ENCODE measurements around the gene FGF1.

Gene FGF1

DNA sequence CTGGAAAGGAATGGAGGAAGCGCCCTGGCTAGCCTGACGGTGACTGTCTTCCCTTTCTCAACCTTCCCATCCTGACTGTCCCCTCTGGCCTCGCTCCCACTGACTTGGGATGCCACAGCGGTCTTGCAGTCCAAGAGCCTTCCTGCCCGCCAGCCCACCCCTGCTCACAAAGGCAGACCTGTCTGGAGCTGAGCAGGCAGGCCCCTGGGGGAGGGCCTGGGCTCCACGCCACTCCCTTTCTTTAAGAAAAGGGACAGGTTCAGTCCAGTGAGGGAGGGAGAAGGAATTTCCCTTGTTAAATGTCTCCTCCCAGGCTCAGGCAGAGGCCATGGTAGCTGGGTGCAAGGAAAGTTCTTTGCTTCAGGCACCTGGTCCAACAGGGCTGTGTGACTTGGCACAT lies 18.1 kb downstream of the FGF1 start:
- Histone ChIP-seq H3K36me3 (ENCODE audit: control insufficient read depth, insufficient read depth, low read length) (no peaks in the 10 kb centered on the region), H3K9me3 (ENCODE audit: control insufficient read depth, insufficient read depth, low read depth, low read length) (no peaks in the 10 kb centered on the region), H3K9ac (ENCODE audit: low read length) (no peak overlapping the region), H3K27me3 (ENCODE audit: control insufficient read depth, insufficient read depth, low read length) (0 out of 2 replicates have a peak, but pooled peaks cover 4% of the 10 kb centered on the region), H3K4me1 (ENCODE audit: control insufficient read depth, insufficient read depth, low read length) (peaks cover 27% of the 10 kb centered on the region), H3K27ac (ENCODE audit: low read depth, low read length) (no peak overlapping the region), H3K4me3 (ENCODE audit: low read depth, low read length) (no peak overlapping the region)

DNA sequence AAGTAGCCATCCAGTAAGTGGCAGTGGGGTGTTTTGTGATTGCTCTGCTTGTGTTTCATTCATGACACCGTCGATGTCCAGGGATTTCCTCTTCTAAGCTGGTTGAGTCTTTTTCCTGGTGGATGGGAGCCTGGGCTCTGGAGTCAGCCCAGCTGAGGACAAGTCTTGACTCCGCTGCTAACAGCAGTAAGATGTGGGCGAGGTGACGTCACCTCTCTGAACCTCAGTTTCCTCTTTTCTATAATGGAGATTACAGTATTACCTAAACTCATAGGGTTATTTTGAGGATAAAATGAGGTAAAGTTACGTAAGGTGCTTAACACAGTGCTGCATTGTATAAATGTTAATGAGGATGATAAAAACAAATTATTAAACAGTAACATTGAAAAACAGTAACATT lies 21.3 kb downstream of the FGF1 start:
- H3K36me3 ChIP-seq (ENCODE audit: control insufficient read depth, insufficient read depth, low read length) = no peaks in the 10 kb centered on the region
- H3K4me3 ChIP-seq (ENCODE audit: low read depth, low read length) = no peak overlapping the region
- no peaks in the 10 kb centered on the region for H3K9me3 ChIP-seq (ENCODE audit: control insufficient read depth, insufficient read depth, low read depth, low read length)
- no peak overlapping the region for H3K9ac ChIP-seq (ENCODE audit: low read length)
- 0 out of 2 replicates have a peak, but pooled peaks cover 4% of the 10 kb centered on the region for H3K27me3 ChIP-seq (ENCODE audit: control insufficient read depth, insufficient read depth, low read length)
- H3K27ac ChIP-seq (ENCODE audit: low read depth, low read length) = no peak overlapping the region
- H3K4me1 ChIP-seq (ENCODE audit: control insufficient read depth, insufficient read depth, low read length) = peaks cover 15% of the 10 kb centered on the region

DNA sequence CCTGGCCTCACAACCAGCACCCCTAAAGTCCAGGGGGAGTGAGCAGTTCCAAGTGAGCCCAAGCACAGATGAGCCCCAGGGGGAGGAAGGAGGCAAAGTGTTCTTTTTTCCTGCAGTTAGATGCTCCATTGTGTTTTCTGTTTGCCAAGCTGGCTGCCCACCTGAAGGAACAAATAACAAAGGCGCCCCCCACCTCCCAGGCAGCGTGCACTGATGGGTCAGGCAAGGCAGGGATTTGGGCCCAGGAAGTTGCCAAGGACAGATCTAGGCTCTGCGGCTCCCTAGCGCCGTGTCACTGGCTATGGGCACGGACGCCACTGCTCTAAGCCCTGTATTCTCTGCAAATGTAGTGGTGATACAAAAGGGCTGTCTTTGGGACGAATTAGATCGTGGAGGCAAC lies 21.8 kb downstream of the FGF1 start:
- no peak overlapping the region for H3K9ac ChIP-seq (ENCODE audit: low read length)
- no peak overlapping the region for H3K27ac ChIP-seq (ENCODE audit: low read depth, low read length)
- no peaks in the 10 kb centered on the region for H3K36me3 ChIP-seq (ENCODE audit: control insufficient read depth, insufficient read depth, low read length)
- H3K27me3 ChIP-seq (ENCODE audit: control insufficient read depth, insufficient read depth, low read length) = 0 out of 2 replicates have a peak, but pooled peaks cover 4% of the 10 kb centered on the region
- no peaks in the 10 kb centered on the region for H3K9me3 ChIP-seq (ENCODE audit: control insufficient read depth, insufficient read depth, low read depth, low read length)
- H3K4me1 ChIP-seq (ENCODE audit: control insufficient read depth, insufficient read depth, low read length) = peaks cover 15% of the 10 kb centered on the region
- no peak overlapping the region for H3K4me3 ChIP-seq (ENCODE audit: low read depth, low read length)

DNA sequence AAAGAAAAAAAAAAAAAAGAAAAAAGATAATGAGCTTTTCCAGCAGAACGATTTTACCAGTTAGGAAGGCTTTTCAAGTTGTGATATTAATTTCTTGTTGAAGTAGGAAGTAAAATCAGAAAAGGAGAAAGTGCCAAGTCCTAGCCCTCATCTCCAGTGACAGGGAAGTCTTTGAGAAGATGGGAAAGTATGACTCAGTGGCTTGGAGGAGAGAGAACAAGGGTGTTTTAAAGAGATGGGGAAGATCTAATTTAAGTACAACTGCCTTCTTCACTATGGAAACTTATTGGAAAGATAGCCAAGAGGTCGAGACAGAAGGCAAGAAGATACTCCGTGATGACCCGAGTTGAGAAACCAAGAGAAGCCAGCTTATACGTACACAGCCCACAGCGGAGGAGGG lies 22.6 kb downstream of the FGF1 start:
- Histone ChIP-seq H3K4me3 (ENCODE audit: low read depth, low read length) (no peak overlapping the region), H3K36me3 (ENCODE audit: control insufficient read depth, insufficient read depth, low read length) (no peaks in the 10 kb centered on the region), H3K9ac (ENCODE audit: low read length) (no peak overlapping the region), H3K27ac (ENCODE audit: low read depth, low read length) (no peak overlapping the region), H3K4me1 (ENCODE audit: control insufficient read depth, insufficient read depth, low read length) (peaks cover 15% of the 10 kb centered on the region), H3K27me3 (ENCODE audit: control insufficient read depth, insufficient read depth, low read length) (0 out of 2 replicates have a peak, but pooled peaks cover 4% of the 10 kb centered on the region), H3K9me3 (ENCODE audit: control insufficient read depth, insufficient read depth, low read depth, low read length) (no peaks in the 10 kb centered on the region)

DNA sequence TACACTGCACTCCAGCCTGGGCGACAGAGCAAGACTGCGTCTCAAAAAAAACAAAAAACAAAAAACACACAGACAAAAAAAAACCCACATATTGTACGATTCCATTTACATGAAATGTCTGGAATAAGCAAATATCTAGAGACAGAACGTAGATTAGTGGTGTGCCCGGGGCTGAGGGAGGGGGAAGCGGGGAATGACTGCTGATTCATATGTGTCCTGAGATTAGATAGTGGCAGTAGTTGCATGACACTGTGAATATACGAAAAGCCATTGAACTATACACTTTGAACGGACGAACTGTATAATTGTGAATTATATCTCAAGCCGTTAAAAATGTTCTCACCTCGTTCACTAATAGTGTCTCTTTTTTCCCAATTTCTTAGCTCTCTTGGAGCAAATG lies 23.9 kb downstream of the FGF1 start:
- no peak overlapping the region for H3K27ac ChIP-seq (ENCODE audit: low read depth, low read length)
- no peak overlapping the region for H3K9ac ChIP-seq (ENCODE audit: low read length)
- H3K36me3 ChIP-seq (ENCODE audit: control insufficient read depth, insufficient read depth, low read length) = no peaks in the 10 kb centered on the region
- H3K4me3 ChIP-seq (ENCODE audit: low read depth, low read length) = no peak overlapping the region
- no peaks in the 10 kb centered on the region for H3K9me3 ChIP-seq (ENCODE audit: control insufficient read depth, insufficient read depth, low read depth, low read length)
- 0 out of 2 replicates have a peak, but pooled peaks cover 4% of the 10 kb centered on the region for H3K27me3 ChIP-seq (ENCODE audit: control insufficient read depth, insufficient read depth, low read length)
- H3K4me1 ChIP-seq (ENCODE audit: control insufficient read depth, insufficient read depth, low read length) = peaks cover 10% of the 10 kb centered on the region

DNA sequence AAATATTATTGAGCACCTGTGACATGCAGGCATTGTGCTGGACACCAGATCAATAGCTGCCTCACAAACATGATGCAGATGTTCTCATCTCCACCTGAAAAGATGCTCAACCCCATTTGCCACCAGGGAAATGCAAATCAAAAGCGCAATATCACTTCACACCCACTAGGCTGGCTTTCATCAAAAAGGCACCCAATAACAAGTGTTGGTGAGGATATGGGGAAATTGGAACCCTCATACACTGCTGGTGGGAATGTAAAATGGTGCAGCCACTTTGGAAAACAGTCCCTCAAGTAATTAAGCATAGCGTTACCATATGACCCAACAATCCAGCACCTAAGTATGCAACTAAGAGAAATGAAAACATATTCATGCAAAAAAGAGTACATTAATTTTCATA lies 24.7 kb downstream of the FGF1 start:
- H3K4me3 ChIP-seq (ENCODE audit: low read depth, low read length) = no peak overlapping the region
- peaks cover 10% of the 10 kb centered on the region for H3K4me1 ChIP-seq (ENCODE audit: control insufficient read depth, insufficient read depth, low read length)
- no peaks in the 10 kb centered on the region for H3K36me3 ChIP-seq (ENCODE audit: control insufficient read depth, insufficient read depth, low read length)
- H3K9ac ChIP-seq (ENCODE audit: low read length) = no peak overlapping the region
- no peaks in the 10 kb centered on the region for H3K9me3 ChIP-seq (ENCODE audit: control insufficient read depth, insufficient read depth, low read depth, low read length)
- no peak overlapping the region for H3K27ac ChIP-seq (ENCODE audit: low read depth, low read length)
- H3K27me3 ChIP-seq (ENCODE audit: control insufficient read depth, insufficient read depth, low read length) = 0 out of 2 replicates have a peak, but pooled peaks cover 4% of the 10 kb centered on the region

DNA sequence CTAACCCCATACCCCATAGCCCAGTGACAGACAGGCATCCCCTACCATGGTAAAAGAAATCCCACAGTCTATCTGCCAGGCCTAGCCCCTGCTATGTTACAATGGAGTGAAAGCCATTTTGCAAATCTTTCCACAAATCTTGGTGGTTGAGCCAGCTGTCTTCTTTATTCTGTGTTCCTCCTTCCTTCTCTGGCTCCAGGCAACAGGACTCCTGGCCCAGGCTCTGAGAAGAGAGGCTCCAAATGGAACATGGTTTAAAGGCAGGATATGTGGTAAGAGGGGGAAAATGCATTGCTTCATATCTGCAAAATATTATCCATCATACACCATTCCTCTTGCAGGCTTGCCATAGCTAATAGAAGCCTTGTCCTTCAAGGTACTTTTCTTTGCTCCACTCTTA lies 25.2 kb downstream of the FGF1 start:
- Histone ChIP-seq H3K27me3 (ENCODE audit: control insufficient read depth, insufficient read depth, low read length) (0 out of 2 replicates have a peak, but pooled peaks cover 4% of the 10 kb centered on the region), H3K4me1 (ENCODE audit: control insufficient read depth, insufficient read depth, low read length) (peaks cover 14% of the 10 kb centered on the region), H3K4me3 (ENCODE audit: low read depth, low read length) (no peak overlapping the region), H3K36me3 (ENCODE audit: control insufficient read depth, insufficient read depth, low read length) (no peaks in the 10 kb centered on the region), H3K9ac (ENCODE audit: low read length) (no peak overlapping the region), H3K27ac (ENCODE audit: low read depth, low read length) (no peak overlapping the region), H3K9me3 (ENCODE audit: control insufficient read depth, insufficient read depth, low read depth, low read length) (no peaks in the 10 kb centered on the region)

DNA sequence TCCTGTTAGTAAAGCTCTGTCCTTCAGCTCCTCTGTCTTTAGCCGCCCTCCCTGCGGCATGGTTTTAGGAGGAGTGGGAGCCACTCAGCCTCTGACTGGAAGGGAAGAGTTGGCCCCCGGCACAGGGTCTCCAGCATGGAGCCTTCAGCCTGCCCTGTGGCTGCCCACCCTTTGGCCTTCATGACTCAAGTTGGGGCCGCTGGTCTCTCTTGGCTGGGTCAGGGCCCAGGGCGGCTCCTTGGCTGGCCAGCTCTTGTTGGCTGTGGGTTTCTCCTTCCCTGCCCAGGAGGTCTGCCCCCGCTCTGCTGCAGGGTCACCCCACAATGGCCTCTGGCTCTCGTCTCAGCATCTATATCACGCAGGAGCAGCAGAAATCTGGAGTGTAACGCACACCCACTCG lies 25.7 kb downstream of the FGF1 start:
- no peaks in the 10 kb centered on the region for H3K9me3 ChIP-seq (ENCODE audit: control insufficient read depth, insufficient read depth, low read depth, low read length)
- H3K36me3 ChIP-seq (ENCODE audit: control insufficient read depth, insufficient read depth, low read length) = no peaks in the 10 kb centered on the region
- peaks cover 16% of the 10 kb centered on the region for H3K4me1 ChIP-seq (ENCODE audit: control insufficient read depth, insufficient read depth, low read length)
- H3K27ac ChIP-seq (ENCODE audit: low read depth, low read length) = no peak overlapping the region
- no peak overlapping the region for H3K9ac ChIP-seq (ENCODE audit: low read length)
- H3K27me3 ChIP-seq (ENCODE audit: control insufficient read depth, insufficient read depth, low read length) = 0 out of 2 replicates have a peak, but pooled peaks cover 4% of the 10 kb centered on the region
- no peak overlapping the region for H3K4me3 ChIP-seq (ENCODE audit: low read depth, low read length)

DNA sequence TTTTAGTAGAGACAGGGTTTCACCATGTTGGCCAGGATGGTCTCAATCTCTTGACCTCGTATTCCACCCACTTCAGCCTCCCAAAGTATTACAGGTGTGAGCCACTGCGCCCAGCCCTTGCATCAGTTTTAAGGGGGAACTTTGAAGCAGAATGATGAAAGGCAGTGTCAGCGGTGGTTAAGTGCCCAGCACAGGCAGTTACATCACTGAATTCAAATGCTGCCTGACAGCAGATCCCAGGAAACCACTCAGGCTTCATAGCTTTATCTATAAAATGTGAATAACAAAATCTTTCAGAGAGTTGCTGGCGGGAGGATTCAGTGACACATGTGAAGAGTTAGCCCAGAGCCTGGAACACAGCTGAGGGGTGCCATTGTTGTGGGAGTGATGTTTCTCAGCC lies 26.5 kb downstream of the FGF1 start:
- Histone ChIP-seq H3K27me3 (ENCODE audit: control insufficient read depth, insufficient read depth, low read length) (0 out of 2 replicates have a peak, but pooled peaks cover 4% of the 10 kb centered on the region), H3K27ac (ENCODE audit: low read depth, low read length) (no peak overlapping the region), H3K36me3 (ENCODE audit: control insufficient read depth, insufficient read depth, low read length) (no peaks in the 10 kb centered on the region), H3K9me3 (ENCODE audit: control insufficient read depth, insufficient read depth, low read depth, low read length) (no peaks in the 10 kb centered on the region), H3K4me3 (ENCODE audit: low read depth, low read length) (no peak overlapping the region), H3K4me1 (ENCODE audit: control insufficient read depth, insufficient read depth, low read length) (peaks cover 16% of the 10 kb centered on the region), H3K9ac (ENCODE audit: low read length) (no peak overlapping the region)

DNA sequence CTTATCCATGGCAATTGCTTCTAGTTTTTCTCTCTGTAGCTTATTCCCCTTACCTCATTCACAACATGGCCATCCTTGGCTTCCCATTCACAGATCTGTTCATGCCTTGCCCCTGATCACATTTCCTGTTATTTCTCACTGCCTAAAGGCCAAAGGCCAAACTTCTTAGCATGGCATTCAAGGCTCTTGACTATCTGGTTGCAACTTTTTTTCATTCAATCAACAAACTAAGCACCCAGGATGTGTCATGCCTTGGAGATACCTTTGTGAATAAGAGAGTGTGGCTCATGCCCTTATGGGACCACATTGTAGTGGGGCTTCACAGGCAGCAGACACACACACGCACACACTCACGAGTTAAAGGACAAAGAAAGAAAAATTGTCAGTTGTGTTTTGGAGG lies 27.6 kb downstream of the FGF1 start:
- Histone ChIP-seq H3K27ac (ENCODE audit: low read depth, low read length) (no peak overlapping the region), H3K9ac (ENCODE audit: low read length) (no peak overlapping the region), H3K27me3 (ENCODE audit: control insufficient read depth, insufficient read depth, low read length) (no peaks in the 10 kb centered on the region), H3K4me3 (ENCODE audit: low read depth, low read length) (no peak overlapping the region), H3K9me3 (ENCODE audit: control insufficient read depth, insufficient read depth, low read depth, low read length) (no peaks in the 10 kb centered on the region), H3K4me1 (ENCODE audit: control insufficient read depth, insufficient read depth, low read length) (peaks cover 6% of the 10 kb centered on the region; the same call in 1 of the 2 replicates), H3K36me3 (ENCODE audit: control insufficient read depth, insufficient read depth, low read length) (no peaks in the 10 kb centered on the region)

DNA sequence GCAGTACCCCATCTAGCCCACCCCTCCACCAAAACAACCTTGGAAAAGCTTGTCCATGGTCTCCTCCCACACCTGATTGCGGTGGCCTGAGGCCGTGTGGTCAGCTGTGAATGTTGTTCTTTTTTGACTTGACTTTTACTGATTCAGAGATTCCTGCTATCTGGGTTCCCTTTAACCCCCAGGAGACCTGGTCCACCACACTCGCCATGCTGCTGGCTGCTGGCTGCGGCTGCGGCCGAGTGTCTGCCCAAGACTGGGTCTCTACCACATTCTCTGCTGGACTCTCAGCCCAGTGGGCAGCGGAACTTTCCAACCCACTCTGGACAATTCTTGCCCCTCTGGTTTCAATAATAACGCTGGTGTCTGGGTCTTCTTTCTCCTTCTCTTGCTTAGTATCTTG lies 28.4 kb downstream of the FGF1 start:
- H3K4me1 ChIP-seq (ENCODE audit: control insufficient read depth, insufficient read depth, low read length) = peaks cover 6% of the 10 kb centered on the region; the same call in 1 of the 2 replicates
- no peaks in the 10 kb centered on the region for H3K9me3 ChIP-seq (ENCODE audit: control insufficient read depth, insufficient read depth, low read depth, low read length)
- H3K9ac ChIP-seq (ENCODE audit: low read length) = no peak overlapping the region
- H3K27ac ChIP-seq (ENCODE audit: low read depth, low read length) = no peak overlapping the region
- no peaks in the 10 kb centered on the region for H3K27me3 ChIP-seq (ENCODE audit: control insufficient read depth, insufficient read depth, low read length)
- H3K4me3 ChIP-seq (ENCODE audit: low read depth, low read length) = no peak overlapping the region
- no peaks in the 10 kb centered on the region for H3K36me3 ChIP-seq (ENCODE audit: control insufficient read depth, insufficient read depth, low read length)
